DND-41 (cell line): Measurements from ENCODE around the gene DDX24.

ENCODE experiments used
- ATAC-seq: fragments of 200-7000 bp; cut with Tn5 transposase; 3 replicates; pipeline ENCODE4 v1.9.1; 2021; ENCODE audit warnings: low read depth; ENCODE audit not compliant: insufficient read depth
- DNase-seq: peaks from one replicate; pipeline ENCODE4 v3.0.0-alpha.2; 2020
- H2AFZ ChIP-seq: 2 replicates; pipeline ENCODE4 v1.6.0; 2012; ENCODE audit warnings: low read depth, low read length
- H3K27ac ChIP-seq: 2 replicates; pipeline ENCODE4 v1.5.1; 2012; ENCODE audit warnings: low read length, inconsistent platforms
- H3K27me3 ChIP-seq: fragments of 200-600 bp; sonication (generic); 2 replicates; pipeline ENCODE4 v1.6.0; 2012; ENCODE audit warnings: low read length, mild to moderate bottlenecking, inconsistent platforms; ENCODE audit not compliant: insufficient read depth, poor library complexity
- H3K36me3 ChIP-seq: 2 replicates; pipeline ENCODE4 v1.5.1; 2012; ENCODE audit warnings: low read length, inconsistent platforms; ENCODE audit not compliant: insufficient read depth
- H3K4me1 ChIP-seq: 2 replicates; pipeline ENCODE4 v1.5.1; 2012; ENCODE audit warnings: mild to moderate bottlenecking, low read length; ENCODE audit not compliant: insufficient read depth
- H3K4me2 ChIP-seq: 2 replicates; pipeline ENCODE4 v1.6.0; 2012; ENCODE audit warnings: mild to moderate bottlenecking, moderate library complexity, low read length, inconsistent platforms; ENCODE audit not compliant: insufficient read depth
- H3K4me3 ChIP-seq, 2 experiments: fragments of 200-600 bp in 1 of 2; shearing (Covaris generic) in 1 of 2; 2 replicates each; pipeline ENCODE4 v1.5.1; 2012 to 2016; ENCODE audit warnings: inconsistent platforms in 2 of 2, low read length in 2 of 2, mild to moderate bottlenecking in 2 of 2, low read depth in 1 of 2, moderate library complexity in 1 of 2
- H3K79me2 ChIP-seq: 2 replicates; pipeline ENCODE4 v1.6.0; 2012; ENCODE audit warnings: low read length, inconsistent platforms; ENCODE audit not compliant: insufficient read depth
- H3K9ac ChIP-seq: 2 replicates; pipeline ENCODE4 v1.6.0; 2012; ENCODE audit warnings: low read depth, mild to moderate bottlenecking, inconsistent platforms, low read length, moderate library complexity
- H3K9me3 ChIP-seq: 2 replicates; pipeline ENCODE4 v1.5.1; 2012; ENCODE audit warnings: low read length, moderate library complexity, mild to moderate bottlenecking, inconsistent platforms; ENCODE audit not compliant: insufficient read depth, severe bottlenecking
- H4K20me1 ChIP-seq: 2 replicates; pipeline ENCODE4 v1.6.0; 2012; ENCODE audit warnings: low read length; ENCODE audit not compliant: insufficient read depth
- CTCF ChIP-seq: IDR thresholded peaks from 2 replicates; pipeline ENCODE4 v1.5.1; 2012; ENCODE audit warnings: borderline replicate concordance, low read length, moderate library complexity, mild to moderate bottlenecking; ENCODE audit not compliant: poor library complexity, severe bottlenecking; ENCODE audit errors: extremely low read depth
- EZH2 ChIP-seq: IDR thresholded peaks from 3 replicates; pipeline ENCODE4 v1.6.1; 2012; ENCODE audit warnings: borderline replicate concordance, low read depth, mild to moderate bottlenecking, moderate library complexity, low read length, inconsistent platforms; ENCODE audit not compliant: severe bottlenecking

The DDX24 gene

GRCh38 chr14:94024549-94024948, 56.5 kb downstream of the DDX24 start:
- Histone ChIP-seq H3K27me3 (peaks cover 5% of the 10 kb centered on the region), H3K9me3 (no peaks in the 10 kb centered on the region), H3K9ac (no peak overlapping the region), H2AFZ (no peak overlapping the region), H3K4me3 (no peak overlapping the region), H3K27ac (no peak overlapping the region), H3K4me1 (no peaks in the 10 kb centered on the region), H3K79me2 (no peaks in the 10 kb centered on the region), H3K4me2 (no peak overlapping the region), H3K36me3 (no peaks in the 10 kb centered on the region), H4K20me1 (peaks cover 4% of the 10 kb centered on the region; the same call in 1 of the 2 replicates)
- ATAC-seq (no peak), DNase-seq (no peak)
- TF ChIP-seq CTCF (no peak), EZH2 (no peak)

GRCh38 chr14:94022532-94023411, 58.2 kb downstream of the DDX24 start:
- DNase-seq = no peak
- Histone ChIP-seq H3K4me1 (no peaks in the 10 kb centered on the region), H4K20me1 (peaks cover 4% of the 10 kb centered on the region; the same call in 1 of the 2 replicates), H3K27ac (no peak overlapping the region), H3K4me3 (no peak overlapping the region), H3K36me3 (no peaks in the 10 kb centered on the region), H3K4me2 (no peak overlapping the region), H3K9me3 (no peaks in the 10 kb centered on the region), H3K27me3 (peaks cover 5% of the 10 kb centered on the region), H3K9ac (no peak overlapping the region), H3K79me2 (no peaks in the 10 kb centered on the region), H2AFZ (no peak overlapping the region)
- TF ChIP-seq CTCF (no peak), EZH2 (no peak)
- ATAC-seq = no peak

GRCh38 chr14:94021416-94022157, 59.4 kb downstream of the DDX24 start:
- no peaks in the 10 kb centered on the region for H3K9me3 ChIP-seq
- no peak for ATAC-seq
- no peak overlapping the region for H3K4me2 ChIP-seq
- peaks cover 5% of the 10 kb centered on the region; the same call in 1 of the 2 replicates for H4K20me1 ChIP-seq
- TF ChIP-seq EZH2 (no peak), CTCF (no peak)
- no peaks in the 10 kb centered on the region for H3K36me3 ChIP-seq
- peaks cover 10% of the 10 kb centered on the region for H3K27me3 ChIP-seq
- no peaks in the 10 kb centered on the region for H3K4me1 ChIP-seq
- no peak overlapping the region for H2AFZ ChIP-seq
- no peak overlapping the region for H3K4me3 ChIP-seq
- no peak overlapping the region for H3K27ac ChIP-seq
- no peak overlapping the region for H3K9ac ChIP-seq
- no peaks in the 10 kb centered on the region for H3K79me2 ChIP-seq
- DNase-seq = no peak
